ENCODE results near the gene VPS54.

DNA sequence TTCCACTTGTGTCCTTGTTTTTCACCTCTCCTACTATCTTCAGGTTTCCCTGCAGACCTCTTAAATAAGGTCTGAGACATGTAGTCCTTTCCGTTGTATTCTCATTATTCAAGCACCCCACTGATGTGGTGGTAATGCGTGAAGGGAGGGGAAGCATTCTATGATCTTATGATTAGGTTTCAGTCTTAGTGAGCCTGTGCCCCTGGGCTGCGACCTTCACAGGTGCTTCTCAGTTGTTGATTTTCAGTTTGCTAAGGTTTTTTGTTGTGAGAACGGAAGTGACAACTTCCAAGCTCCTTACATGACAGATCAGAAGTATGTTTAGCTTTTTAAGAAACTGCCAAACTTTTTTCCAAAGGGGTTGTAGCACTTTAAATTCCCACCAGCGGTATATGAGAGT is 41.3 kb downstream of the VPS54 start:
- TF ChIP-seq, protein P1, sequence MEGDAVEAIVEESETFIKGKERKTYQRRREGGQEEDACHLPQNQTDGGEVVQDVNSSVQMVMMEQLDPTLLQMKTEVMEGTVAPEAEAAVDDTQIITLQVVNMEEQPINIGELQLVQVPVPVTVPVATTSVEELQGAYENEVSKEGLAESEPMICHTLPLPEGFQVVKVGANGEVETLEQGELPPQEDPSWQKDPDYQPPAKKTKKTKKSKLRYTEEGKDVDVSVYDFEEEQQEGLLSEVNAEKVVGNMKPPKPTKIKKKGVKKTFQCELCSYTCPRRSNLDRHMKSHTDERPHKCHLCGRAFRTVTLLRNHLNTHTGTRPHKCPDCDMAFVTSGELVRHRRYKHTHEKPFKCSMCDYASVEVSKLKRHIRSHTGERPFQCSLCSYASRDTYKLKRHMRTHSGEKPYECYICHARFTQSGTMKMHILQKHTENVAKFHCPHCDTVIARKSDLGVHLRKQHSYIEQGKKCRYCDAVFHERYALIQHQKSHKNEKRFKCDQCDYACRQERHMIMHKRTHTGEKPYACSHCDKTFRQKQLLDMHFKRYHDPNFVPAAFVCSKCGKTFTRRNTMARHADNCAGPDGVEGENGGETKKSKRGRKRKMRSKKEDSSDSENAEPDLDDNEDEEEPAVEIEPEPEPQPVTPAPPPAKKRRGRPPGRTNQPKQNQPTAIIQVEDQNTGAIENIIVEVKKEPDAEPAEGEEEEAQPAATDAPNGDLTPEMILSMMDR (IDR thresholded peaks at IDR 0.05): no peak
- TF ChIP-seq POLR2A (IDR thresholded peaks at IDR 0.05): no peak
